Esophagus muscularis mucosa (tissue), 3 donors: ENCODE data around the gene ABCC4.

Experiments
- CTCF ChIP-seq, 3 experiments: fragments of 200-600 bp in 2 of 3; fragments of 450-650 bp in 1 of 3; sonication (generic) in 2 of 3; IDR thresholded peaks; one replicate each; pipeline ENCODE4 v1.5.1; 2017 to 2019; ENCODE audit warnings: antibody characterized with exemption in 3 of 3, mild to moderate bottlenecking in 2 of 3, moderate library complexity in 1 of 3
- POLR2A ChIP-seq: fragments of 450-650 bp; IDR thresholded peaks from one replicate; pipeline ENCODE4 v1.6.1; 2017; ENCODE audit warnings: antibody characterized with exemption, moderate library complexity, mild to moderate bottlenecking, low read depth

- TF ChIP-seq CTCF (IDR thresholded peaks at IDR 0.05) (no peak), POLR2A (no peak)
These were observed 115.4 kb downstream of the ABCC4 start for GRCh38 chr13:95185851-95186250.
